Measurements from ENCODE around the gene HTRA1. TPM values are rescaled to one million over a fixed set of nuclear protein-coding genes. Genes with fewer than 3 reads are reported as not detected.

The HTRA1 gene
- total and polyA plus RNA-seq, 3 donors from 2014 or later, result 21.3 to 105 (median 27.3) TPM

GRCh38 chr10:122509323-122509722 lies 48.0 kb downstream of the HTRA1 start:
- H3K27me3 ChIP-seq, result no peaks in the 10 kb centered on the region
- no peaks in the 10 kb centered on the region for H3K9me3 ChIP-seq
- TF ChIP-seq CTCF (IDR thresholded peaks at IDR 0.05) (no peak), POLR2A (IDR thresholded peaks at IDR 0.05) (no peak)
- WGBS, 2 donors, result 81 to 89% methylated on average over 11 of the region's 11 CpGs
- H3K4me3 ChIP-seq, result no peak overlapping the region
- H3K27ac ChIP-seq, result no peak overlapping the region
- no peaks in the 10 kb centered on the region for H3K36me3 ChIP-seq (ENCODE audit: low read depth, missing control alignments)
- H3K4me1 ChIP-seq, result no peaks in the 10 kb centered on the region
- no peak for DNase-seq
- intact Hi-C loops (cut with DNase I; ENCODE audit: low total_unique reads), result no loop called here

GRCh38 chr10:122510326-122510725 lies 49.0 kb downstream of the HTRA1 start:
- 75 to 84% methylated on average over 11 of the region's 11 CpGs for WGBS, 2 donors
- intact Hi-C loops (cut with DNase I; ENCODE audit: low total_unique reads), result no loop called here
- H3K9me3 ChIP-seq, result no peaks in the 10 kb centered on the region
- TF ChIP-seq CTCF (IDR thresholded peaks at IDR 0.05), result no peak
- no peak for TF ChIP-seq POLR2A (IDR thresholded peaks at IDR 0.05)
- H3K27me3 ChIP-seq, result no peaks in the 10 kb centered on the region
- H3K4me1 ChIP-seq, result no peaks in the 10 kb centered on the region
- no peaks in the 10 kb centered on the region for H3K36me3 ChIP-seq (ENCODE audit: low read depth, missing control alignments)
- H3K27ac ChIP-seq, result no peak overlapping the region
- no peak overlapping the region for H3K4me3 ChIP-seq
- no peak for DNase-seq

- TF ChIP-seq POLR2A (IDR thresholded peaks at IDR 0.05) (no peak), CTCF (IDR thresholded peaks at IDR 0.05) (no peak)
- no peaks in the 10 kb centered on the region for H3K27me3 ChIP-seq
- intact Hi-C loops (cut with DNase I; ENCODE audit: low total_unique reads), result no loop called here
- no peak for DNase-seq
- H3K27ac ChIP-seq, result no peak overlapping the region
- H3K9me3 ChIP-seq, result no peaks in the 10 kb centered on the region
- H3K4me1 ChIP-seq, result no peaks in the 10 kb centered on the region
- H3K4me3 ChIP-seq, result no peak overlapping the region
- no peaks in the 10 kb centered on the region for H3K36me3 ChIP-seq (ENCODE audit: low read depth, missing control alignments)
- 89 to 98% methylated on average over 3 of the region's 3 CpGs for WGBS, 2 donors
These were observed 49.4 kb downstream of the HTRA1 start for GRCh38 chr10:122510736-122511135.

- 92 to 98% methylated on average over 4 of the region's 4 CpGs for WGBS, 2 donors
- no peak overlapping the region for H3K27ac ChIP-seq
- TF ChIP-seq POLR2A (IDR thresholded peaks at IDR 0.05), result no peak
- TF ChIP-seq CTCF (IDR thresholded peaks at IDR 0.05), result no peak
- no peaks in the 10 kb centered on the region for H3K4me1 ChIP-seq
- H3K36me3 ChIP-seq (ENCODE audit: low read depth, missing control alignments), result no peaks in the 10 kb centered on the region
- H3K27me3 ChIP-seq, result no peaks in the 10 kb centered on the region
- H3K4me3 ChIP-seq, result no peak overlapping the region
- no peaks in the 10 kb centered on the region for H3K9me3 ChIP-seq
- intact Hi-C loops (cut with DNase I; ENCODE audit: low total_unique reads), result no loop called here
- no peak for DNase-seq
These were observed 51.7 kb downstream of the HTRA1 start for GRCh38 chr10:122513053-122513452.

GRCh38 chr10:122514045-122514840 lies 52.9 kb downstream of the HTRA1 start:
- Histone ChIP-seq H3K27ac (no peak overlapping the region), H3K9me3 (no peaks in the 10 kb centered on the region), H3K4me3 (no peak overlapping the region), H3K27me3 (no peaks in the 10 kb centered on the region), H3K4me1 (no peaks in the 10 kb centered on the region), H3K36me3 (ENCODE audit: low read depth, missing control alignments) (no peaks in the 10 kb centered on the region)
- TF ChIP-seq CTCF (IDR thresholded peaks at IDR 0.05) (no peak), POLR2A (IDR thresholded peaks at IDR 0.05) (no peak)
- no peak for DNase-seq
- intact Hi-C loops (cut with DNase I; ENCODE audit: low total_unique reads), result no loop called here
- 87 to 94% methylated on average over 22 of the region's 22 CpGs for WGBS, 2 donors

All from testis (tissue), 3 donors.